ENCODE results near the gene GNL1.

DNA sequence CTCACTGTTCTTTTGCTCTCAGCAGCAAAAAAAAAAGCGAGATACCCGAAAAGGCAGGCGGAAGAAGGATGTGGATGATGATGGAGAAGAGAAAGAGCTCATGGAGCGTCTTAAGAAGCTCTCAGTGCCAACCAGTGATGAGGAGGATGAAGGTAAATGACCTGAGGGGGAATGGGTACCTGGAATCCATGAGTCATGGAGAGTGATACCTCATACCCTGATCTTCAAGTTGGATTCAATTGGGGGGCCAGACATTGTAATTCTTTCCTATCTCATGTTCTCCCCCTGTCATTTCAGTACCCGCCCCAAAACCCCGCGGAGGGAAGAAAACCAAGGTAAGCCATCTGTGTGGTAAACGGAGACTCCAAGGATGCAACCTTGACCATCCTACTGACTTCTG is 21.8 kb upstream of the GNL1 start:
- TF ChIP-seq, protein P1, sequence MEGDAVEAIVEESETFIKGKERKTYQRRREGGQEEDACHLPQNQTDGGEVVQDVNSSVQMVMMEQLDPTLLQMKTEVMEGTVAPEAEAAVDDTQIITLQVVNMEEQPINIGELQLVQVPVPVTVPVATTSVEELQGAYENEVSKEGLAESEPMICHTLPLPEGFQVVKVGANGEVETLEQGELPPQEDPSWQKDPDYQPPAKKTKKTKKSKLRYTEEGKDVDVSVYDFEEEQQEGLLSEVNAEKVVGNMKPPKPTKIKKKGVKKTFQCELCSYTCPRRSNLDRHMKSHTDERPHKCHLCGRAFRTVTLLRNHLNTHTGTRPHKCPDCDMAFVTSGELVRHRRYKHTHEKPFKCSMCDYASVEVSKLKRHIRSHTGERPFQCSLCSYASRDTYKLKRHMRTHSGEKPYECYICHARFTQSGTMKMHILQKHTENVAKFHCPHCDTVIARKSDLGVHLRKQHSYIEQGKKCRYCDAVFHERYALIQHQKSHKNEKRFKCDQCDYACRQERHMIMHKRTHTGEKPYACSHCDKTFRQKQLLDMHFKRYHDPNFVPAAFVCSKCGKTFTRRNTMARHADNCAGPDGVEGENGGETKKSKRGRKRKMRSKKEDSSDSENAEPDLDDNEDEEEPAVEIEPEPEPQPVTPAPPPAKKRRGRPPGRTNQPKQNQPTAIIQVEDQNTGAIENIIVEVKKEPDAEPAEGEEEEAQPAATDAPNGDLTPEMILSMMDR (IDR thresholded peaks at IDR 0.05; ENCODE audit: low read depth, low read length) = no peak
- TF ChIP-seq POLR2A (IDR thresholded peaks at IDR 0.05; ENCODE audit: extremely low read depth, insufficient read length) = no peak
- TF ChIP-seq MYC (IDR thresholded peaks at IDR 0.05; ENCODE audit: low read depth, low read length) = no peak
